Activated CD4-positive, alpha-beta T cell treated with anti-CD3 and anti-CD28 coated beads, Interleukin-2, Interleukin-4, amounts not matched to agents 100 ng/mL and 50 ng/mL, durations not matched to agents 16 hours and 8 hours (primary cell): ENCODE results near the gene CD244.

Experiments used
- DNase-seq: peaks from one replicate; pipeline ENCODE4 v3.0.0-alpha.2; 2020; ENCODE audit warnings: low spot score

CD244 gene

GRCh38 chr1:160846281-160846680 lies 16.4 kb downstream of the CD244 start:
- no peak for DNase-seq

- DNase-seq, result no peak
Measured at GRCh38 chr1:160844447-160845232, 18.0 kb downstream of the CD244 start.

- no peak for DNase-seq
Measured at GRCh38 chr1:160841079-160841478, 21.6 kb downstream of the CD244 start.

- DNase-seq, result no peak
Measured at GRCh38 chr1:160839746-160840145, 22.9 kb downstream of the CD244 start.

- DNase-seq, result no peak
Measured at GRCh38 chr1:160838888-160839287, 23.8 kb downstream of the CD244 start.

- DNase-seq, result peak; percentile 90
Measured at GRCh38 chr1:160837558-160838205, 25.0 kb downstream of the CD244 start.

GRCh38 chr1:160836981-160837557 lies 25.6 kb downstream of the CD244 start:
- no peak for DNase-seq

- no peak for DNase-seq
Measured at GRCh38 chr1:160836561-160836960, 26.1 kb downstream of the CD244 start.

GRCh38 chr1:160835751-160836150 lies 26.9 kb downstream of the CD244 start:
- DNase-seq, result no peak

GRCh38 chr1:160834945-160835565 lies 27.6 kb downstream of the CD244 start:
- peak; percentile 68 for DNase-seq

GRCh38 chr1:160830321-160831153 lies 32.1 kb downstream of the CD244 start:
- peak; percentile 74 for DNase-seq

GRCh38 chr1:160829766-160830165 lies 32.9 kb downstream of the CD244 start:
- no peak for DNase-seq

- no peak for DNase-seq
Measured at GRCh38 chr1:160827418-160827817, 35.3 kb downstream of the CD244 start.

- no peak for DNase-seq
Measured at GRCh38 chr1:160826546-160826945, 36.1 kb downstream of the CD244 start.

GRCh38 chr1:160823296-160823695 lies 39.4 kb downstream of the CD244 start:
- DNase-seq, result no peak

GRCh38 chr1:160821627-160822026 lies 41.1 kb downstream of the CD244 start:
- no peak for DNase-seq

- DNase-seq, result no peak
Measured at GRCh38 chr1:160819186-160819585, 43.5 kb downstream of the CD244 start.

GRCh38 chr1:160818207-160818937 lies 44.3 kb downstream of the CD244 start:
- DNase-seq, result no peak

GRCh38 chr1:160814856-160815255 lies 47.8 kb downstream of the CD244 start:
- DNase-seq, result no peak

- DNase-seq, result no peak
Measured at GRCh38 chr1:160814316-160814715, 48.4 kb downstream of the CD244 start.

- DNase-seq, result peak; percentile 63
Measured at GRCh38 chr1:160813215-160813614, 49.5 kb downstream of the CD244 start.
